Glomerular endothelial cell (primary cell): Measurements from ENCODE around the gene ARV1. TPM values are rescaled to one million over a fixed set of nuclear protein-coding genes. Genes with fewer than 3 reads are reported as not detected.
"Not testable (repeated sequence)": the region's sequence is repeated elsewhere in the genome, so short reads cannot be mapped to it uniquely, and the experiment has no call there.

Source experiments
- DNase-seq: peaks from one replicate; pipeline ENCODE4 v3.0.0-alpha.2; 2011; ENCODE audit warnings: low read depth, low spot score; ENCODE audit errors: extremely low read depth
- total RNA-seq: library from RNA; depleted of rRNA; stranded (reverse); fragments of >200 nt; gene quantifications from 2 replicates; pipeline ENCODE4 v1.2.3, GENCODE V29; 2015

ARV1 gene
- total RNA-seq, 1 donor from 2014 or later = 23.2 TPM

GRCh38 chr1:231040800-231041718 lies 62.2 kb downstream of the ARV1 start:
- DNase-seq = no peak

GRCh38 chr1:231041719-231042261 lies 62.9 kb downstream of the ARV1 start:
- DNase-seq = no peak

GRCh38 chr1:231044588-231044987 lies 65.7 kb downstream of the ARV1 start:
- DNase-seq = no peak

GRCh38 chr1:231045286-231045685 lies 66.4 kb downstream of the ARV1 start:
- DNase-seq = no peak

- not testable (repeated sequence) for DNase-seq
These were observed 67.2 kb downstream of the ARV1 start for GRCh38 chr1:231045921-231046729.

GRCh38 chr1:231046730-231047395 lies 68.0 kb downstream of the ARV1 start:
- no peak for DNase-seq

GRCh38 chr1:231047529-231047928 lies 68.6 kb downstream of the ARV1 start:
- not testable (repeated sequence) for DNase-seq

- not testable (repeated sequence) for DNase-seq
These were observed 69.5 kb downstream of the ARV1 start for GRCh38 chr1:231048419-231048818.

GRCh38 chr1:231049121-231049979 lies 70.5 kb downstream of the ARV1 start:
- DNase-seq = no peak

Other genes starting within 250 kb of the ARV1 start
- gene CAPN9, start 231.7 kb upstream of the ARV1 start, total RNA-seq = not detected in 2 replicates
- 34.1 and 83.2 TPM in 2 replicates for gene C1orf198, start 110.6 kb upstream of the ARV1 start, total RNA-seq
- gene TTC13, start 233 bp upstream of the ARV1 start, total RNA-seq = 12.9 and 19.7 TPM in 2 replicates
- gene FAM89A, start 61.2 kb downstream of the ARV1 start, total RNA-seq = 37.6 and 86.2 TPM in 2 replicates
- gene TRIM67, start 183.0 kb downstream of the ARV1 start, total RNA-seq = 0.29 and 0.58 TPM in 2 replicates